ENCODE data around the gene PINLYP. TPM values are rescaled to one million over a fixed set of nuclear protein-coding genes. Genes with fewer than 3 reads are reported as not detected.

PINLYP gene
- polyA plus RNA-seq, 1 of the 3 experiments (the other 2 are of a cell fraction) = 5.5 TPM

DNA sequence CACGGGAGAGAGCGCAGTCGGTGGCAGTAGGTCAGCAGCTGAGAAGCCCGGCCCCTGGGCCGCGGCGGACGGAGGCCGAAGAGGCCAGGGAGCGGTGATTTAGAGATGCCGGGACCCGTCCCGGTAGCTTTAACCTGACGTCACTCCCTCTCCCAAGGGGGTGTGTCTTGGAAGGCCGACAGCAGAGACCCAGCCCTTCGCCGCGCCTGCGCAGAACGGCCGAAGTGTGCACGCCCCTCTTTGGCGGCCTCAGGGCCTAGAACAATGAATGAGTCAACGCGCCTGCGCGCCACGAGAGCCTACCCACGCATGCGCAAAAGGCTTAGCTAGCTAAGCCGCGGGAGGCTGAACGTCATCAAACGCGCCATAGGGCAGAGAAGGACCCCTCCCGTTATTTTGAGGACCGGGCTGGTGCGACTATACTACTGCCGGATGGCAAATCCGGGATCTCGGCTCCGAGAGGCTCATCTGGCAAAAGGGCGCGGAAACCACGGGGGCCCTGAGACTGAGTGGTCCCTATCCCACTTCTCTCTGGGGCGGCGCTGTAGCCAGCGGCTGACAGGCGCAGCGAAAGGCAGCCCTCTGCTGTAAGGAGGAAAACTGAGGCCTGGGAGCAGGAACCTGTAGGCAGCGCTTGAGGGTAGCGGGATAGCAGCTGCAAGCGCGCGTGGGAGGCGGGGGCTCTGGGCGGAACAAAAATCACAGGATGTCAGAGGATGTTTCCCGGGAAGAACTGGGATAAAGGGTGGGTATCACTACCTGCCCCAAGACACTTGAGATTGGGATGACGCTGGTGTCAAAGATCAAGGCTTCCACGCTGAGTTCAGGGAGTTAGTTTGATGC, 20.6 kb downstream of the PINLYP start, which contains the start of the genes IRGQ and ZNF576 (continued):
- no peak for TF ChIP-seq FOSL2 (IDR thresholded peaks at IDR 0.05; ENCODE audit: borderline replicate concordance, low read depth)
- no peak; the same call in 1 of the 2 replicates for TF ChIP-seq JUND (IDR thresholded peaks at IDR 0.05)
- TF ChIP-seq POLR2AphosphoS5 (IDR thresholded peaks at IDR 0.05; ENCODE audit: low read depth, low read length) = peak; percentile 84; the same call in 1 of the 2 replicates
- TF ChIP-seq MXI1 (IDR thresholded peaks at IDR 0.05; ENCODE audit: low read depth, low read length) = peak; percentile 48
- no peak for TF ChIP-seq TEAD4 (IDR thresholded peaks at IDR 0.05; ENCODE audit: borderline replicate concordance, insufficient read depth)
- no peak for TF ChIP-seq FOXM1 (IDR thresholded peaks at IDR 0.05; ENCODE audit: low read depth)
- TF ChIP-seq, protein P1, sequence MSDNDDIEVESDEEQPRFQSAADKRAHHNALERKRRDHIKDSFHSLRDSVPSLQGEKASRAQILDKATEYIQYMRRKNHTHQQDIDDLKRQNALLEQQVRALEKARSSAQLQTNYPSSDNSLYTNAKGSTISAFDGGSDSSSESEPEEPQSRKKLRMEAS (IDR thresholded peaks at IDR 0.05; ENCODE audit: low read depth) = peak; percentile 72
- TF ChIP-seq EP300 (IDR thresholded peaks at IDR 0.05; ENCODE audit: borderline replicate concordance in 1 of 2, low read depth in 1 of 2, low read length in 1 of 2) = no peak; a peak in 1 of 4 replicates
- no peak for TF ChIP-seq NFIC (IDR thresholded peaks at IDR 0.05; ENCODE audit: borderline replicate concordance)

DNA sequence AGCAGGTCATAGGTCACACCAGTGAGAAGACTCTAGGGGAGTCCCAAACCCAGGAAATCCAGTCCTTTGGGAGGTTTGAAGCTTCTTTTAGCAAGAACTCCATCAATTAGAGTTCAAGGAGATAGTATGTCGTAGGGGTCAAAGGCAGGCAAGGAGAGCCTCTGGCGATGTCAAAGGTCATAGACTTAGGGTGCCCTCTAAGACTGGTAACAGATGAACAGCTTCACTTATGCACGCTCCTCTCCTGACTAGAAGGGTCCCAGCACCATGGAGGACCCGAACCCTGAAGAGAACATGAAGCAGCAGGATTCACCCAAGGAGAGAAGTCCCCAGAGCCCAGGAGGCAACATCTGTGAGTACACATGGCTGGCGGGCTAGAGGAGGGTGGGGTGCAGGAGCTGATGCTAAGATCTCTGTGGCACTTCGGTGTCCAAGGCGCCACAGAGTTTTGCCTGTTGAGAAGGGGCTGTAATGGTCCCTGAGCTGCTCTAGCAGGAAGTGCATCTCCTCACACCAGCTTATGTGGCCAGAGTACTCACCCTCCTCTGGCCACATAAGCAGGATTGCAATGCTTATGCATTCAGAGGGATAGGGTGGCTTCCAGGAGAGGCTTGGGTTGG, 21.4 kb downstream of the PINLYP start:
- Histone ChIP-seq H3K36me3 (replicated peaks in 1 of 2; ENCODE audit: control insufficient read depth in 1 of 2, insufficient read depth in 2 of 2, low read length in 1 of 2) (peaks cover 23 to 28% of the 10 kb centered on the region in 2 experiments), H3K27me3 (ENCODE audit: insufficient read depth) (no peaks in the 10 kb centered on the region), H2AFZ (ENCODE audit: low read depth) (peak overlapping the region; percentile 85), H4K20me1 (ENCODE audit: insufficient read depth) (peaks cover 9% of the 10 kb centered on the region; the same call in 1 of the 2 replicates), H3K9me2 (no peaks in the 10 kb centered on the region), H3K27ac (ENCODE audit: low read depth in 2 of 2, low read length in 1 of 2) (peak overlapping the region; percentile 93 to 98), H3K9me3 (no peaks in the 10 kb centered on the region), H3K4me1 (ENCODE audit: control insufficient read depth in 1 of 2, insufficient read depth in 2 of 2, low read depth in 1 of 2, low read length in 1 of 2) (peaks cover 8 to 22% of the 10 kb centered on the region in 2 experiments; a peak in 2 of 4 replicates), H3K4me2 (peak overlapping the region; percentile 99), H3K4me3 (ENCODE audit: low read depth in 2 of 2, low read length in 1 of 2) (peak overlapping the region; percentile 72 to 80), H3K79me2 (ENCODE audit: insufficient read depth) (peaks cover 70% of the 10 kb centered on the region), H3F3A (replicated peaks; ENCODE audit: insufficient read depth) (peaks cover 21% of the 10 kb centered on the region), H3K9ac (peak overlapping the region; percentile 94)
- CTCF ChIA-PET = interaction anchor here (0.9 to 6.6 kb wide), 8 partner anchors 9 to 213 kb away, joined by 3 to 104 read pairs (median 4); no protein-coding TSS in a partner anchor
- POLR2A ChIA-PET = interaction anchor here (0.9 to 1.2 kb wide), 2 partner anchors 21 to 42 kb away, joined by 4 to 5 read pairs; partner anchors contain the start of genes PINLYP and XRCC1
- TF ChIP-seq RAD21 (IDR thresholded peaks at IDR 0.05; ENCODE audit: low read length) (no peak), SIN3A (IDR thresholded peaks at IDR 0.05; ENCODE audit: borderline replicate concordance, low read depth, low read length) (0 out of 2 replicates have a peak, but pooled peaks have one; percentile 15)
- no peak for DNase-seq
- 13% methylated on average over 5 of the region's 7 CpGs for WGBS (ENCODE audit: low lambda C conversion rate)

GRCh38 chr19:43597876-43598275, 22.3 kb downstream of the PINLYP start:
- WGBS (ENCODE audit: low lambda C conversion rate) = 67% methylated on average over 5 of the region's 5 CpGs
- Histone ChIP-seq H3K79me2 (ENCODE audit: insufficient read depth) (peaks cover 68% of the 10 kb centered on the region), H3F3A (replicated peaks; ENCODE audit: insufficient read depth) (peaks cover 28% of the 10 kb centered on the region), H3K4me2 (peak overlapping the region; percentile 99), H3K36me3 (replicated peaks in 1 of 2; ENCODE audit: control insufficient read depth in 1 of 2, insufficient read depth in 2 of 2, low read length in 1 of 2) (peaks cover 18 to 29% of the 10 kb centered on the region in 2 experiments), H3K27ac (ENCODE audit: low read depth in 2 of 2, low read length in 1 of 2) (no peak overlapping the region), H3K4me1 (ENCODE audit: control insufficient read depth in 1 of 2, insufficient read depth in 2 of 2, low read depth in 1 of 2, low read length in 1 of 2) (peaks cover 8 to 22% of the 10 kb centered on the region in 2 experiments; a peak in 2 of 4 replicates), H3K27me3 (ENCODE audit: insufficient read depth) (no peaks in the 10 kb centered on the region), H3K9ac (peak overlapping the region; percentile 94), H3K4me3 (ENCODE audit: low read depth in 2 of 2, low read length in 1 of 2) (peak overlapping the region in 1 of 2 experiments; percentile 80; a peak in 3 of 4 replicates), H4K20me1 (ENCODE audit: insufficient read depth) (peaks cover 9% of the 10 kb centered on the region; the same call in 1 of the 2 replicates), H3K9me3 (no peaks in the 10 kb centered on the region), H3K9me2 (no peaks in the 10 kb centered on the region), H2AFZ (ENCODE audit: low read depth) (no peak overlapping the region)
- POLR2A ChIA-PET = interaction anchor here (0.6 kb wide), 1 partner anchor 75 kb away, joined by 5 read pairs; no protein-coding TSS in a partner anchor
- CTCF ChIA-PET = interaction anchor here (0.9 to 6.6 kb wide), 3 partner anchors 8 to 62 kb away, joined by 3 to 104 read pairs (median 3); no protein-coding TSS in a partner anchor
- DNase-seq = no peak
- no peak for TF ChIP-seq ZBTB33 (IDR thresholded peaks at IDR 0.05; ENCODE audit: borderline replicate concordance, low read depth)
- no peak for TF ChIP-seq FOXM1 (IDR thresholded peaks at IDR 0.05; ENCODE audit: low read depth)
- TF ChIP-seq, protein P1 (IDR thresholded peaks at IDR 0.05; ENCODE audit: low read depth) = no peak
- no peak for TF ChIP-seq RAD21 (IDR thresholded peaks at IDR 0.05; ENCODE audit: low read length)
- no peak for TF ChIP-seq RCOR1 (IDR thresholded peaks at IDR 0.05; ENCODE audit: low read length)
- no peak for TF ChIP-seq RXRA (IDR thresholded peaks at IDR 0.05; ENCODE audit: borderline replicate concordance, low read depth)
- no peak for TF ChIP-seq NFIC (IDR thresholded peaks at IDR 0.05; ENCODE audit: borderline replicate concordance)
- TF ChIP-seq, protein P2, sequence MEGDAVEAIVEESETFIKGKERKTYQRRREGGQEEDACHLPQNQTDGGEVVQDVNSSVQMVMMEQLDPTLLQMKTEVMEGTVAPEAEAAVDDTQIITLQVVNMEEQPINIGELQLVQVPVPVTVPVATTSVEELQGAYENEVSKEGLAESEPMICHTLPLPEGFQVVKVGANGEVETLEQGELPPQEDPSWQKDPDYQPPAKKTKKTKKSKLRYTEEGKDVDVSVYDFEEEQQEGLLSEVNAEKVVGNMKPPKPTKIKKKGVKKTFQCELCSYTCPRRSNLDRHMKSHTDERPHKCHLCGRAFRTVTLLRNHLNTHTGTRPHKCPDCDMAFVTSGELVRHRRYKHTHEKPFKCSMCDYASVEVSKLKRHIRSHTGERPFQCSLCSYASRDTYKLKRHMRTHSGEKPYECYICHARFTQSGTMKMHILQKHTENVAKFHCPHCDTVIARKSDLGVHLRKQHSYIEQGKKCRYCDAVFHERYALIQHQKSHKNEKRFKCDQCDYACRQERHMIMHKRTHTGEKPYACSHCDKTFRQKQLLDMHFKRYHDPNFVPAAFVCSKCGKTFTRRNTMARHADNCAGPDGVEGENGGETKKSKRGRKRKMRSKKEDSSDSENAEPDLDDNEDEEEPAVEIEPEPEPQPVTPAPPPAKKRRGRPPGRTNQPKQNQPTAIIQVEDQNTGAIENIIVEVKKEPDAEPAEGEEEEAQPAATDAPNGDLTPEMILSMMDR (IDR thresholded peaks at IDR 0.05) = no peak
- no peak for TF ChIP-seq USF1 (IDR thresholded peaks at IDR 0.05; ENCODE audit: borderline replicate concordance, low read depth)
